ENCODE data around the gene NXPH1.

Gene NXPH1

GRCh38 chr7:8800986-8801385 is 367.6 kb downstream of the NXPH1 start:
- no peaks in the 10 kb centered on the region for H3K9me3 Mint-ChIP-seq
- H3K4me1 Mint-ChIP-seq, result no peaks in the 10 kb centered on the region
- no peak overlapping the region for H3K4me3 Mint-ChIP-seq
- no peak overlapping the region for H3K27ac Mint-ChIP-seq
- no peaks in the 10 kb centered on the region for H3K36me3 Mint-ChIP-seq (ENCODE audit: low read depth)
- H3K27me3 Mint-ChIP-seq (ENCODE audit: low read depth), result peaks cover 3% of the 10 kb centered on the region
- TF ChIP-seq CTCF (IDR thresholded peaks at IDR 0.05; ENCODE audit: unreplicated experiment in 3 of 3), result no peak

Measured in nephron (organoid).